Heart right ventricle (tissue), 16 donors: ENCODE measurements around the gene DOCK2. TPM values are rescaled to one million over a fixed set of nuclear protein-coding genes. Genes with fewer than 3 reads are reported as not detected.
A peak's percentile ranks its signal among the peaks of the same experiment; 100 is the strongest.
"Not testable (repeated sequence)": the region's sequence is repeated elsewhere in the genome, so short reads cannot be mapped to it uniquely, and the experiment has no call there.

Experiments
- ATAC-seq, 8 donors: fragments of 200-7000 bp; cut with Tn5 transposase; one replicate each; pipeline ENCODE4 v1.9.1; 2020; ENCODE audit warnings: mild to moderate bottlenecking in 8 of 8, moderate library complexity in 8 of 8, moderate number of reproducible peaks in 1 of 8
- DNase-seq, 2 donors: peaks; one replicate each; pipeline ENCODE4 v3.0.0-alpha.2; 2020
- H3K27ac ChIP-seq, 10 donors: fragments of 200-600 bp; sonication (generic) in 2 of 10; one replicate each; pipeline versions ENCODE4 v1.5.0 to v1.8.0; 2020 to 2022; ENCODE audit warnings: mild to moderate bottlenecking in 3 of 10
- H3K27me3 ChIP-seq, 7 donors: fragments of 200-600 bp; one replicate each; pipeline ENCODE4 v1.8.0; 2021 to 2022; ENCODE audit warnings: mild to moderate bottlenecking in 2 of 7
- H3K36me3 ChIP-seq, 9 donors: fragments of 200-600 bp; sonication (generic) in 1 of 9; one replicate each; pipeline versions ENCODE4 v1.5.0 to v1.8.0; 2020 to 2022; ENCODE audit warnings: mild to moderate bottlenecking in 2 of 9
- H3K4me1 ChIP-seq, 9 donors: fragments of 200-600 bp; sonication (generic) in 1 of 9; one replicate each; pipeline versions ENCODE4 v1.5.0 to v1.8.0; 2020 to 2022; ENCODE audit warnings: mild to moderate bottlenecking in 4 of 9
- H3K4me3 ChIP-seq, 10 donors: fragments of 200-600 bp; sonication (generic) in 2 of 10; one replicate each; pipeline versions ENCODE4 v1.5.0 to v1.8.0; 2020 to 2022; ENCODE audit warnings: mild to moderate bottlenecking in 7 of 10, moderate library complexity in 2 of 10
- H3K9me3 ChIP-seq, 11 donors: fragments of 200-600 bp in 10 of 11; sonication (generic) in 2 of 11; one replicate each; pipeline versions ENCODE4 v1.5.0 to v1.8.0; 2013 to 2022; ENCODE audit warnings: mild to moderate bottlenecking in 2 of 11, control low read depth in 1 of 11, moderate library complexity in 1 of 11
- WGBS, 2 donors: extraction: QIAGEN DNeasy Blood & Tissue Kit; methylation state at CpG; one replicate each; pipeline ENCODE4 v1.1.7; 2013; ENCODE audit warnings: inconsistent platforms in 1 of 2; 5-methylcytosine and 5-hydroxymethylcytosine counted together
- intact Hi-C, 10 donors: fragments of 100-400 bp; cut with DNase I; formaldehyde crosslinking; loops; one replicate each; pipeline versions ENCODE4 v1.11.1 to v1.14.2; 2022
- polyA plus RNA-seq, 2 donors: library from polyadenylated mRNA; stranded (reverse); fragments of 200-250 nt; gene quantifications; one replicate each; pipeline ENCODE4 v1.2.3, GENCODE V29; 2013
- total RNA-seq, 10 donors: library from RNA; stranded (reverse); fragmentation: NEBNext Ultra II Directional in 3 of 10; extraction: Animal tissue kit (Norgen Biotek cat#: 25700) in 3 of 10; gene quantifications; one replicate each; pipeline versions ENCODE4 v1.2.1 to v1.2.4, GENCODE V29; 2021 to 2023
- TF ChIP-seq, protein P1 (sequence below), 9 donors: fragments of 200-600 bp; sonication (generic) in 2 of 9; IDR thresholded peaks; one replicate each; pipeline versions ENCODE4 v1.5.0 to v1.8.0; 2021 to 2022; ENCODE audit warnings: antibody characterized with exemption in 9 of 9, mild to moderate bottlenecking in 5 of 9, moderate library complexity in 1 of 9
- donor health status: Arrhythmogenic right ventricular cardiomyopathy.
- donor health status: ischemic (EF 13 %, LVEDD 7.1; RV severe dilation, severe dysfunction).
- donor health status: healthy with polysubstance abuse.
- donor health status: DM: no; HTN: yes; CAD: no.
- donor health status: DM: no; HTN: no; CAD: no.
- donor health status: ischemic (EF 25% LVEDD 6.9; RV normal size, moderate dysfunction).
- donor health status: ischemic (EF 25% LVEDD 5.7; RV mildly dilated, moderate dysfunction).
- donor health status: healthy.
- donor health status: DM: yes; HTN: yes; CAD: no.
- donor health status: Ischemic cardiomyopathy.
- donor health status: ischemic (EF 35%, LVEDD 5.7; RV mildly dilated, moderate dysfunction).
- donor health status: nonischemic (EF 11% LVEDD 7.7; RV severe dilation, severe dysfunction).
- donor health status: DM: yes; HTN: yes; CAD: no.
- donor health status: PGD.
- donor health status: ischemic (EF 29% LVEDD 5.4; RV normal size, mild dysfunction).
- donor health status: nonischemic (EF 23%, LVEDD 6.1; RV moderate dilation, normal function).

Gene DOCK2
- total and polyA plus RNA-seq, 12 donors, result 1.2 to 24.6 (median 4.2) TPM

DNA sequence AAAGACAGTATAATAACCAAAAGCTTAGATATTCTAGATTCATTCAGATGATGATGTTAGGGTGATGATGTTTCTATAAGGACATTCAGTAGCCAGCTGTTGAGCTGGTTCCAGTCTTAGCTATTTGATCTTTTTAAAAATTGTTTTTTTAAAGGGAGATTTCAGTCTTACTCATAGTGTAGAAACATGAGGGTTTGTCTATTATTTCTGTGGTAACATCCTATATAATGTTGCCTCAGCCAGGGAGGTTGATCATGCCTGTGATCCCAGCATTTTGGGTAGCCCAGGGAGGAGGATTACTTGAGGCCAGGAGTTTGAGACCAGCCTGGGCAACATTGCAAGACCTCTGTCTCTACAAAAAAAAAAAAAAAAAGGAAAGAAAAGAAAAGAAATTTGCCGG is 167.8 kb downstream of the DOCK2 start:
- no peak for DNase-seq
- Histone ChIP-seq H3K36me3 (peaks cover 0 to 20% (median 0%) of the 10 kb centered on the region in 9 donors), H3K4me1 (peaks cover 0 to 30% (median 0%) of the 10 kb centered on the region in 9 donors), H3K27ac (peak overlapping the region in 1 of 10 donors; percentile 46), H3K9me3 (no peaks in the 10 kb centered on the region), H3K4me3 (no peak overlapping the region), H3K27me3 (peaks cover 0 to 10% (median 5%) of the 10 kb centered on the region in 7 donors)
- intact Hi-C loops, result loop anchor here in 1 of 10 donors (10.0 kb wide), 1 partner anchor 70 kb away; no protein-coding TSS in a partner anchor
- TF ChIP-seq, protein P1, sequence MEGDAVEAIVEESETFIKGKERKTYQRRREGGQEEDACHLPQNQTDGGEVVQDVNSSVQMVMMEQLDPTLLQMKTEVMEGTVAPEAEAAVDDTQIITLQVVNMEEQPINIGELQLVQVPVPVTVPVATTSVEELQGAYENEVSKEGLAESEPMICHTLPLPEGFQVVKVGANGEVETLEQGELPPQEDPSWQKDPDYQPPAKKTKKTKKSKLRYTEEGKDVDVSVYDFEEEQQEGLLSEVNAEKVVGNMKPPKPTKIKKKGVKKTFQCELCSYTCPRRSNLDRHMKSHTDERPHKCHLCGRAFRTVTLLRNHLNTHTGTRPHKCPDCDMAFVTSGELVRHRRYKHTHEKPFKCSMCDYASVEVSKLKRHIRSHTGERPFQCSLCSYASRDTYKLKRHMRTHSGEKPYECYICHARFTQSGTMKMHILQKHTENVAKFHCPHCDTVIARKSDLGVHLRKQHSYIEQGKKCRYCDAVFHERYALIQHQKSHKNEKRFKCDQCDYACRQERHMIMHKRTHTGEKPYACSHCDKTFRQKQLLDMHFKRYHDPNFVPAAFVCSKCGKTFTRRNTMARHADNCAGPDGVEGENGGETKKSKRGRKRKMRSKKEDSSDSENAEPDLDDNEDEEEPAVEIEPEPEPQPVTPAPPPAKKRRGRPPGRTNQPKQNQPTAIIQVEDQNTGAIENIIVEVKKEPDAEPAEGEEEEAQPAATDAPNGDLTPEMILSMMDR (IDR thresholded peaks at IDR 0.05), result no peak
- 86 to 88% methylated on average over 1 of the region's 1 CpG for WGBS, 2 donors
- no peak for ATAC-seq

DNA sequence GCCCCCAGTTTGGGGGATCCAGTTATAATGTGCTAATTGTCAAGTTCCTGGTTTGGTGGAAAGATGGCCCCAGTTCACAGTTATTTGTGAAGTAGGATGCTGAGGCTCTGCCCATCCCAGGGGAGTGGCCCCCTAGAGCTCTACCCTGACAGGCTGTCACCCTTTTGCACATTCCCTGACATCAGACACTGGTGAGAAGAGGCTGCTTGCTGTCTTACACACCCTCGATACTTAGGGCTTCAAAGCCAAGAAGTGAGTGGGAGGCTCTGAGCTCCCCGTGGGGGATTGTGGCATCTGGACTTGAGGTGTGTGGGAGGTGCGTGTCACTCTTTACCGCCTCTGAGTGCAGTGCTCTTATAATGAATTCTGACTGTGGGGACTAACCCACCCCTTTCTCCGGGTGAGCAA is 168.5 kb downstream of the DOCK2 start:
- no peak overlapping the region for H3K4me3 ChIP-seq
- H3K27ac ChIP-seq, result peak overlapping the region in 1 of 10 donors; percentile 46
- H3K4me1 ChIP-seq, result peaks cover 0 to 30% (median 0%) of the 10 kb centered on the region in 9 donors
- TF ChIP-seq, protein P1 (IDR thresholded peaks at IDR 0.05), result no peak
- ATAC-seq, result peak in 1 of 8 donors; percentile 13
- peaks cover 0 to 26% (median 0%) of the 10 kb centered on the region in 9 donors for H3K36me3 ChIP-seq
- DNase-seq, result no peak
- intact Hi-C loops, result loop anchor here in 1 of 10 donors (10.0 kb wide), 1 partner anchor 69 kb away; no protein-coding TSS in a partner anchor
- 59 to 66% methylated on average over 5 of the region's 5 CpGs for WGBS, 2 donors
- no peaks in the 10 kb centered on the region for H3K9me3 ChIP-seq
- H3K27me3 ChIP-seq, result peaks cover 0 to 10% (median 5%) of the 10 kb centered on the region in 7 donors

DNA sequence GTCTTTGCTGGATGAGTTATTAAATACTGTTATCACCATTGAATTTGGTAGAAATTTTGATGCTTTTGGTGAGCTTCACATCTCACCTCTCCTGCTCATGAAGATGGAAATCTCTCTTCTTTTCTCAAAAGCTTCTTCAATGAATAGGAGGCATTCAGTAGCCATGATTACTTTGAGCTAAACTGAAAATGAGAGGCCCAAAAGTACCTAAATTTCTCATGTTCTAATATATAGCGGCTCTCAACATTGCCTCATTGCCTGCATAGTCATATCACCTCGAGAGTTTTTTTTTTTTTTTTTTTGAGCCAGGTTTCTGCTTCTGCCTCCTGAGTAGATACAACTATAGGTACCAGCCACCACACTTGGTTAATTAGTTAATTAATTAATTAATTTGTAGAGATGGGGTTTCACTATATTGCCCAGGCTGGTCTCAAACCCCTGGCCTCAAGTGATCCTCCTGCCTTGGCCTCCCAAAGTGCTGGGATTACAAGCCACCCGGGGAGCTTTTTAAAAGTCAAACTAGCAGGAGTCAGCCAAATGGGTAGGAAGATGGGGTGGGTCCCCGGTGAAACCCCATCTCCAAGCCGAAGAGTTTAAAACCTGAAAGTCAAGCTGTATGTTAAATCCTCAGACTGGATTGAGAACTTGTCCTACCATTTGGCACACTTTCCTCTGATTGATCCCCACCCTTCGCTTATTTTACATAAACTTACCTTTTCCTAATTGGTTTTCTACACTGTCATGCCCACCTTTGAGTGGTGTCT is 169.0 kb downstream of the DOCK2 start:
- H3K36me3 ChIP-seq, result peaks cover 0 to 26% (median 0%) of the 10 kb centered on the region in 9 donors
- ATAC-seq, result no peak
- DNase-seq, result no peak
- intact Hi-C loops, result loop anchor here in 1 of 10 donors (10.0 kb wide), 1 partner anchor 69 kb away; no protein-coding TSS in a partner anchor
- peaks cover 0 to 29% (median 0%) of the 10 kb centered on the region in 9 donors for H3K4me1 ChIP-seq
- H3K27me3 ChIP-seq, result peaks cover 0 to 10% (median 5%) of the 10 kb centered on the region in 7 donors
- H3K27ac ChIP-seq, result no peak overlapping the region
- H3K4me3 ChIP-seq, result no peak overlapping the region
- WGBS, 2 donors, result 87 to 91% methylated on average over 6 of the region's 6 CpGs
- no peaks in the 10 kb centered on the region for H3K9me3 ChIP-seq
- TF ChIP-seq, protein P1 (IDR thresholded peaks at IDR 0.05), result no peak

DNA sequence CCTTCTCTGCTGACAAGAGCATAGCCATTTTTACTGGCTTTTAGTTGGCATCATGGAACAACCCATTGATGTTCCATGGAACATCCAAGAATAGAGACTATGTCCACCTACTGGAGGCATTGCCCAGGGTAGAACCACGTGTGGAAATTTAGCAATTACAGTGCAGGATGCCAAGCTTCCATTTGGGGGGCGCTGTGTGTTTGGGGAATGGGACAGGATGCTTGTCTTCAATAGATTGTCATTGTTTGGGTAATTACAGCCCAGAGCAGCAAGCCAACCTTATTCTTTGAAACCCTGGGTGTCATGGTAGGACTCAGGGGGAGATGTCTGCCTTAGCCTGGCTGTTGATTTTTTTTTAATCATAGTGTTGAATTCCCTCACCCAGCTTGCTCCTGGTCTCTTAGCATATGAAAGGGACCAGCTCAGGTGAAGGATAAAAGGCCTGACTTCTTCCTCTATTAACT is 171.1 kb downstream of the DOCK2 start:
- peaks cover 0 to 41% (median 0%) of the 10 kb centered on the region in 9 donors for H3K36me3 ChIP-seq
- ATAC-seq, result no peak
- no peak overlapping the region for H3K4me3 ChIP-seq
- WGBS, 2 donors, result 40 to 43% methylated on average over 2 of the region's 2 CpGs
- intact Hi-C loops, result loop anchor here in 1 of 10 donors (10.0 kb wide), 1 partner anchor 67 kb away; no protein-coding TSS in a partner anchor
- no peaks in the 10 kb centered on the region for H3K9me3 ChIP-seq
- TF ChIP-seq, protein P1 (IDR thresholded peaks at IDR 0.05), result no peak
- DNase-seq, result no peak
- H3K27ac ChIP-seq, result no peak overlapping the region
- H3K27me3 ChIP-seq, result peaks cover 0 to 10% (median 6%) of the 10 kb centered on the region in 7 donors
- peaks cover 0 to 20% (median 0%) of the 10 kb centered on the region in 9 donors for H3K4me1 ChIP-seq

DNA sequence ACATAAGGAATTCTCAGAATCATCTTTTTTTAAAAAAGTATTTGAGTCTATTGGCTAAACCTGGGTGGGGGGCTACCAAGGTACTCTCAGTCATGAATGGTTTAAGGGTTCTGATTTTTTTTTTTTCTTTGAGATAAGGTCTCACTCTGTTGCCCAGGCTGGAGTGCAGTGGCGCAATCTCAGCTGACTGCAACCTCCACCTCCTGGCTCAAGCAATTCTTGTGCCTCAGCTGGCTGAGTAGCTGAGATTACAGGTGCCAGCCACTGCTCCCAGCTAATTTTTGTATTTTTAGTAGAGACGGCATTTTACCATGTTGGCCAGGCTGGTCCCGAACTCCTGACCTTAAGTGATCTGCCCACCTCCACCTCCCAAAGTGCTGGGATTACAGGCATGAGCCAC is 171.8 kb downstream of the DOCK2 start:
- Histone ChIP-seq H3K4me1 (peaks cover 0 to 13% (median 0%) of the 10 kb centered on the region in 9 donors), H3K36me3 (peaks cover 0 to 43% (median 0%) of the 10 kb centered on the region in 9 donors), H3K27me3 (peaks cover 0 to 10% (median 6%) of the 10 kb centered on the region in 7 donors)
- intact Hi-C loops, result loop anchor here in 1 of 10 donors (10.0 kb wide), 1 partner anchor 66 kb away; no protein-coding TSS in a partner anchor
- H3K27ac ChIP-seq, ATAC-seq, H3K4me3 ChIP-seq, DNase-seq, H3K9me3 ChIP-seq: not testable (repeated sequence)
- WGBS, 2 donors, result 87 to 89% methylated on average over 3 of the region's 3 CpGs
